Activated naive CD8-positive, alpha-beta T cell treated with anti-CD3 and anti-CD28 coated beads, Interleukin-2, amount 50 U/mL, for 24 hours (primary cell): ENCODE data around the gene MARVELD1.
"Not testable (repeated sequence)": the region's sequence is repeated elsewhere in the genome, so short reads cannot be mapped to it uniquely, and the experiment has no call there.

Source experiments
- ATAC-seq: fragments of 150-1000 bp; cut with Tn5 transposase; one replicate; pipeline ENCODE4 v1.10.0; 2021
- DNase-seq: peaks from one replicate; pipeline ENCODE4 v3.0.0; 2021
- H3K27ac Mint-ChIP-seq: one replicate; pipeline ENCODE4 v1.8.0; 2021; ENCODE audit warnings: mild to moderate bottlenecking, mixed read lengths
- H3K27me3 Mint-ChIP-seq: one replicate; pipeline ENCODE4 v1.8.0; 2021; ENCODE audit warnings: mixed read lengths
- H3K36me3 Mint-ChIP-seq: one replicate; pipeline ENCODE4 v1.8.0; 2021; ENCODE audit warnings: low read depth, mixed read lengths
- H3K4me1 Mint-ChIP-seq: one replicate; pipeline ENCODE4 v1.8.0; 2021; ENCODE audit warnings: mixed read lengths
- H3K4me3 Mint-ChIP-seq: one replicate; pipeline ENCODE4 v1.8.0; 2021; ENCODE audit warnings: mild to moderate bottlenecking, moderate library complexity, mixed read lengths
- H3K9me3 Mint-ChIP-seq: one replicate; pipeline ENCODE4 v1.8.0; 2021; ENCODE audit warnings: mixed read lengths

Gene MARVELD1

DNA sequence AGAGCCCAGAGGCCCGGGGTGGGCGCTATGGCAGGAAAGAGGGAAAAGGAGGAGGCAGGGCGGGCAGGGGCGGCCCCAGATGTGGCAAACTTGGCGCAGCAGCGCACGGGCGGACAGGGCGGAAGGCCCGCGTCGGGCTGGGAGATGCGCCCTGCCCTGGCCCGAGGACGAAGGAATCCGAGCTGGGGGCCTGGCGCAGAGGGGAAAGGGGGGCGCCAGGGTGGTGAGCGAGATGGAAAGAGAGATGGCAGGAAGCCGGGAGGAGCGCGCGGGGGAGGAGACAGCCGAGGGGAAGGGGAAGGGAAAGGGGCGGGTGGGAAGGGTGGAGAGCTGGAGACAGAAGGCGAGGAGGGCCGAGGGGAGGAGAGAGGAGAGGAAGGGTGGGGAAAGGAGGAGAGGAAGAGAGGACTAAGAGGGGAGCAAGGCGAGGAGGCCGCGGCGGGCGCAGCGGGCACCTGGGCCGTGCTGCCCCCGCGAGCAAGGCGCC, at the start of gene MARVELD1:
TSS of gene MARVELD1 (plus strand) at position 392 of the 487 bp plus-strand sequence. CDS start 147 bp downstream, outside the sequence.
- DNase-seq: peak; percentile 24
- H3K36me3 Mint-ChIP-seq: no peaks in the 10 kb centered on the region
- peaks cover 37% of the 10 kb centered on the region for H3K27me3 Mint-ChIP-seq
- ATAC-seq: no peak
- H3K9me3 Mint-ChIP-seq: no peaks in the 10 kb centered on the region
- H3K4me3 Mint-ChIP-seq: peak within 1 kb of the TSS; percentile 92
- H3K4me1 Mint-ChIP-seq: peaks cover 10% of the 10 kb centered on the region
- peak within 1 kb of the TSS; percentile 86 for H3K27ac Mint-ChIP-seq

DNA sequence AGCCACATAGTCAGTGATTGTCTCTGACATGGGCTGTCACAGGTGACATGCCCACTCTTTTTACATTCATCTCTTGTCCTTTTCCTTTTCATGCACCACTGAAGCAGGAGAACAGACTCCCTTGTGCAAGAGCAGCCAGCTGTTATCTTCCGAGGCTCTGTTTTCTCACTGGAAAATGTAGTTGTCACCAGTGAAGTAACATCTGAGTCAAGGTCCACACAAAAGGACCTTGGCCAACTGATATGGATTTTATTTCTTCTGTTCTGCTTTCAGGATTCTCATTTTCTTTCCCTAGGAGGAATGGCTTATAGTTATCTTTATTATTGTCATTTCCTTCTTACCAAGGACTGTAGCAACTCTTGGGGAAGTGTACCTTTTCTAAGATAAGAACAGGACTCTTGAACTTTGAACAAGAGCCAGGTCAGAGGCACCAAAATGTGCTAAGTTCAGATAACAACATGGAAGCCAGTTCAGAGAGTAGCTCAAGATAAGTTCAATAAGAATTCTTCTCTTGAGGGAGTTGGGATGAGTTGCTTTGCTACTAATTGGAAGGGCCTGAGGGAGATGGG, 49.2 kb upstream of the MARVELD1 start:
- no peak for DNase-seq
- no peaks in the 10 kb centered on the region for H3K27me3 Mint-ChIP-seq
- H3K36me3 Mint-ChIP-seq: peaks cover 25% of the 10 kb centered on the region
- no peak overlapping the region for H3K4me3 Mint-ChIP-seq
- no peaks in the 10 kb centered on the region for H3K9me3 Mint-ChIP-seq
- no peak overlapping the region for H3K27ac Mint-ChIP-seq
- no peak for ATAC-seq
- H3K4me1 Mint-ChIP-seq: peaks cover 2% of the 10 kb centered on the region

- DNase-seq: no peak
- ATAC-seq: no peak
- Mint-ChIP-seq H3K27me3 (no peaks in the 10 kb centered on the region), H3K9me3 (no peaks in the 10 kb centered on the region), H3K4me3 (no peak overlapping the region), H3K4me1 (peaks cover 2% of the 10 kb centered on the region), H3K36me3 (peaks cover 22% of the 10 kb centered on the region), H3K27ac (no peak overlapping the region)
Observed at GRCh38 chr10:97666992-97667391, 46.5 kb upstream of the MARVELD1 start.

- no peaks in the 10 kb centered on the region for H3K27me3 Mint-ChIP-seq
- H3K27ac Mint-ChIP-seq: no peak overlapping the region
- no peak overlapping the region for H3K4me3 Mint-ChIP-seq
- H3K36me3 Mint-ChIP-seq: peaks cover 21% of the 10 kb centered on the region
- DNase-seq: no peak
- ATAC-seq: no peak
- no peaks in the 10 kb centered on the region for H3K9me3 Mint-ChIP-seq
- peaks cover 2% of the 10 kb centered on the region for H3K4me1 Mint-ChIP-seq
Observed at GRCh38 chr10:97667463-97667862, 46.1 kb upstream of the MARVELD1 start.

GRCh38 chr10:97669571-97669970, 44.0 kb upstream of the MARVELD1 start:
- no peak for ATAC-seq
- Mint-ChIP-seq H3K27ac (no peak overlapping the region), H3K27me3 (no peaks in the 10 kb centered on the region), H3K9me3 (no peaks in the 10 kb centered on the region), H3K36me3 (peaks cover 11% of the 10 kb centered on the region), H3K4me1 (peaks cover 14% of the 10 kb centered on the region), H3K4me3 (no peak overlapping the region)
- no peak for DNase-seq

GRCh38 chr10:97673736-97674525, 39.6 kb upstream of the MARVELD1 start:
- H3K9me3 Mint-ChIP-seq: no peaks in the 10 kb centered on the region
- ATAC-seq: peak; percentile 93
- DNase-seq: peak; percentile 41
- H3K36me3 Mint-ChIP-seq: peaks cover 2% of the 10 kb centered on the region
- H3K27me3 Mint-ChIP-seq: no peaks in the 10 kb centered on the region
- H3K4me1 Mint-ChIP-seq: peaks cover 16% of the 10 kb centered on the region
- peak overlapping the region; percentile 22 for H3K27ac Mint-ChIP-seq
- no peak overlapping the region for H3K4me3 Mint-ChIP-seq

GRCh38 chr10:97675222-97675621, 38.3 kb upstream of the MARVELD1 start:
- ATAC-seq: no peak

GRCh38 chr10:97676770-97677581, 36.6 kb upstream of the MARVELD1 start:
- peaks cover 16% of the 10 kb centered on the region for H3K4me1 Mint-ChIP-seq
- peaks cover 2% of the 10 kb centered on the region for H3K36me3 Mint-ChIP-seq
- no peaks in the 10 kb centered on the region for H3K9me3 Mint-ChIP-seq
- no peak overlapping the region for H3K4me3 Mint-ChIP-seq
- no peaks in the 10 kb centered on the region for H3K27me3 Mint-ChIP-seq
- ATAC-seq (peak; percentile 61), DNase-seq (peak; percentile 39)
- H3K27ac Mint-ChIP-seq: no peak overlapping the region

More at GRCh38 chr10:97675222-97675621, 38.3 kb upstream of the MARVELD1 start:
- no peaks in the 10 kb centered on the region for H3K9me3 Mint-ChIP-seq
- H3K27ac Mint-ChIP-seq: no peak overlapping the region
- DNase-seq: no peak
- H3K4me1 Mint-ChIP-seq: peaks cover 16% of the 10 kb centered on the region
- H3K27me3 Mint-ChIP-seq: no peaks in the 10 kb centered on the region
- H3K36me3 Mint-ChIP-seq: peaks cover 2% of the 10 kb centered on the region
- H3K4me3 Mint-ChIP-seq: no peak overlapping the region

DNA sequence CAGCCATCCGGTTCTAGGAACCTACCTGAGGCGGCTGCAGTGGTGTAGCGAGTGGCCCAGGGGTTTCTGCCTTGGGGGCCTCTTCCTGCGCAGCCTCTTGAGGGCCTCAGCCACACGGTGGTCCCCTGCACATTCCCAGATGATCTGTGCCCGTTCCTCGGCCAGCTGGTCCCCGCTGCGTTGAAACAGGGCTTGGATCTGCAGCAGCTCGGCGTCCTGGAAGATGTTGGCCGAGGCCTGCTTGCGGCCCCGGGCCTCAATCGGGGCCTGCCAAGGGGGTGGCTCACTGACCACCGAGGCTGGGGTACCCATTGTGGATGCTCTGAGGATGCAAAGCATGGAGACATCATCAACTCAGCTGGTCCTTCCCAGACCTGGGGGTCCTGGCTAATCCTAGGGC, 33.9 kb upstream of the MARVELD1 start:
- Mint-ChIP-seq H3K27me3 (no peaks in the 10 kb centered on the region), H3K36me3 (no peaks in the 10 kb centered on the region), H3K9me3 (no peaks in the 10 kb centered on the region), H3K4me3 (no peak overlapping the region), H3K27ac (no peak overlapping the region), H3K4me1 (peaks cover 3% of the 10 kb centered on the region)
- DNase-seq (no peak), ATAC-seq (no peak)

DNA sequence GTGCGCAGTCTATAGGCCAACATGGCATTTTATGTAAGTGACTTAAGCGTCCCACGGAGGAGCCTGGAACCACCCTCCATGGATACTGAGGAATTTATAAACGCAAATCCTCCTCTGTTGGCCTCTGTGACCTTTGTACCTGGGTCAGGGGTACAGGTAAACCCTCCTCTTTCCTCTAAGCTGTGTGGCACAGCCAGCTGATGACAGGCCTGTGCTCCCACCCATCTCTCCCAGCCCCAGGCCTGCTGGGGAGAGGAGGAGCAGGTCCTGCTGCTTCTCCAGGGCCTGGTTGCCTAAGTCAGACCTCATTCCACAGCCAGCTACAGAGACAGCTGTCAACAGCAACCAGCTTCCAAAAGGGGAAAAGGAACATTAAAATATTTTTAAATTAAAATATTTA, 31.5 kb upstream of the MARVELD1 start:
- Mint-ChIP-seq H3K27ac (no peak overlapping the region), H3K4me1 (peaks cover 6% of the 10 kb centered on the region), H3K27me3 (no peaks in the 10 kb centered on the region), H3K4me3 (no peak overlapping the region), H3K9me3 (no peaks in the 10 kb centered on the region), H3K36me3 (no peaks in the 10 kb centered on the region)
- no peak for ATAC-seq
- no peak for DNase-seq

DNA sequence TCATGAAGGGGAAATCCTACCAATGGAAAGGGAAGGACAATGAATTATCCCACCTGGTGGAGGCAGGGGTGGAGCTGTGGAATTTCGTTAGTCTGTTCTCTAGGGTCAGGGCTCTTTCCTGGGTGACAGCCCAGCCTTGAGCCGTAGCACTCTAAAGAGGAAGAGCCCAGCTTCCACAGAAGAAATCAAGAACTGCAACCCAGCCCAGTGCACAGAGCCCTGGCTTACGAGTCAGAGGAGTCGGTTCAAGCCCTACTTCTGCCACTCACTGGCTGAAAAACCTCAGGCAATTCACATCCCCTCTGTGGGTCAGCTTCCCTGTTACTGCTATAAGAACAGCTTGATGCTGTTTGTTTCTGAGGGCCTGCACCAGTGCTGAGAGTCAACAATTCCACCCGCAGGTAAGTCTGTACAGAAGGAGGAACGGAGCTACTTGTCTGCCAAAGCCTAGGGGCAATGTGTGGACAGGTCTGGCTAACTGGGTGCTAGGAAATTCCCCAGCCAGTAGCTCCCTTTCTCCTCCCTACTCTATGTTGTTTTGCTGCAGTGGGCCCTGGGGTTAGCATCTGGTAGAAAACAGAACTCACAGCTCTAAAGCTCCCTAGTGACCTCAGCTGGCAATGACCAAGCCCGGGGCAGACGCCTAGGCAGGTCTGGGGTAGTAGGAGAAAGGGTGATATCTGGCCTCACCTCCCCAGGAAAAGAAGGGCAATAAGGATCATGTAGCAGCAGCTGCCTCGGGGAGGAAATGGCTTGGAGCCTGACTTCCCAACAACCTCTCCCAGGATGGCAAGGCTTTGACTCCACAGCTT, 29.8 kb upstream of the MARVELD1 start:
- Mint-ChIP-seq H3K9me3 (no peaks in the 10 kb centered on the region), H3K4me1 (peaks cover 13% of the 10 kb centered on the region), H3K27ac (no peak overlapping the region), H3K4me3 (no peak overlapping the region), H3K36me3 (no peaks in the 10 kb centered on the region), H3K27me3 (no peaks in the 10 kb centered on the region)
- ATAC-seq (no peak), DNase-seq (no peak)

GRCh38 chr10:97684368-97684713, 29.2 kb upstream of the MARVELD1 start:
- H3K36me3 Mint-ChIP-seq, ATAC-seq, H3K4me3 Mint-ChIP-seq, H3K9me3 Mint-ChIP-seq, H3K27ac Mint-ChIP-seq, H3K27me3 Mint-ChIP-seq, DNase-seq: not testable (repeated sequence)
- peaks cover 13% of the 10 kb centered on the region for H3K4me1 Mint-ChIP-seq

- DNase-seq (no peak), ATAC-seq (no peak)
- H3K4me3 Mint-ChIP-seq: no peak overlapping the region
- no peaks in the 10 kb centered on the region for H3K36me3 Mint-ChIP-seq
- H3K27me3 Mint-ChIP-seq: no peaks in the 10 kb centered on the region
- H3K9me3 Mint-ChIP-seq: no peaks in the 10 kb centered on the region
- H3K4me1 Mint-ChIP-seq: peaks cover 13% of the 10 kb centered on the region
- no peak overlapping the region for H3K27ac Mint-ChIP-seq
Observed at GRCh38 chr10:97684866-97685394, 28.6 kb upstream of the MARVELD1 start.
